ENCODE data around the gene IGFBP2.

IGFBP2 gene

GRCh38 chr2:216646116-216646515, 12.9 kb downstream of the IGFBP2 start:
- no peak for ATAC-seq
- Mint-ChIP-seq H3K36me3 (no peaks in the 10 kb centered on the region), H3K27me3 (peaks cover 32% of the 10 kb centered on the region), H3K4me3 (no peak overlapping the region), H3K9me3 (peaks cover 9% of the 10 kb centered on the region), H3K27ac (no peak overlapping the region), H3K4me1 (no peaks in the 10 kb centered on the region)

GRCh38 chr2:216648105-216648504, 14.9 kb downstream of the IGFBP2 start:
- Mint-ChIP-seq H3K4me1 (no peaks in the 10 kb centered on the region), H3K4me3 (no peak overlapping the region), H3K27ac (no peak overlapping the region), H3K27me3 (peaks cover 22% of the 10 kb centered on the region), H3K36me3 (no peaks in the 10 kb centered on the region), H3K9me3 (peaks cover 9% of the 10 kb centered on the region)
- ATAC-seq, result no peak

DNA sequence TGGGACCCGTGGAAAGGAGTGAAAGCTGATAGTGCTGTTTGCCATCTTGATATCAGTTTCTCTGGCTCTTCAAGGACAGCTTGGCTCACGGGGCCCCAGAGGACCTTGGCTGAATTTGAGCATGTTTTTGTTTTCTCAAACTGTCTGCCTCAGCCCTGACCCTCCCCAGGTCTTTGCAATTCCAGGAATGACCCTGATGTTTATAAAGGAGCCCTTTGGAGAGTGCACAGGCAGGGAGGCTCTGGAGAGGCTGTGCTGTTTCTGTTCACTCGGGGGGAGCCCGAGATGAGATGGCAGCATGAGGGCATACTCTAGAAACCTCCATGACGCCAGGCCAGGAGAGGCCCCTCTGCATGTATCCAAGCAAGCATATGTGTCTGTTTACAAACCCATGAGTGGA, 16.4 kb downstream of the IGFBP2 start:
- H3K4me1 Mint-ChIP-seq, result no peaks in the 10 kb centered on the region
- no peak overlapping the region for H3K27ac Mint-ChIP-seq
- H3K27me3 Mint-ChIP-seq, result peaks cover 10% of the 10 kb centered on the region
- H3K4me3 Mint-ChIP-seq, result no peak overlapping the region
- ATAC-seq, result no peak
- no peaks in the 10 kb centered on the region for H3K36me3 Mint-ChIP-seq
- H3K9me3 Mint-ChIP-seq, result peaks cover 9% of the 10 kb centered on the region

DNA sequence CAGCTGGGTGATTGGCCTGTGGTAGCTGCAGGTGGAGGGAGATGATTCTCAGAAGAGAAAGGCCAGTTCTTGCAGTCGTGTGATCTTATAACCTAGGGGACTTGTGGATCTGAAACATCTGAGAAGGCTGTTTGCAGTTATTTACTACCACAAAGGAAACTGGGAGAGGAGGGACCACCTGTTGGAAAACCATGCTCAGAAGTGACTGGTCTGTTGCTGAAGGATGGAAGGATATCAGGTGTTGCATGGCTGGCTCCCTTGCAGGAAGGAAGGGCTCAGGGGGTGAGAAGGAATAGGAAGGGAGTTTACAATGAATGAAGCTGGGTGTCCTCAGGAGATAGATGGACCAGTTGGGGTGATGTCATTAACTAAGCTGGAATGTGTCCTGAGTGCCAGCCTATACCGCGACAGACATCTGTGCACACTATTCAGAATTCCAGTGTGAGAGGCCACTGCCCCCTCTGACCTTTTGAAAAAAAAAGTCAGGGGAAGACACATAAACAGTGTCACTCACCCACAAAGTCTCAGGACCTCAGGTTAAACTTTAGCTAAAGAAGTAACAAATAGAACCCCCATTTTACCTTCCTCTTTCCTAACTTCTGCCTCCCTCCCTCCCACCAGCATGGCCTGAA, 17.5 kb downstream of the IGFBP2 start:
- Mint-ChIP-seq H3K36me3 (no peaks in the 10 kb centered on the region), H3K27me3 (peaks cover 10% of the 10 kb centered on the region), H3K4me3 (no peak overlapping the region), H3K27ac (no peak overlapping the region), H3K4me1 (no peaks in the 10 kb centered on the region), H3K9me3 (peaks cover 9% of the 10 kb centered on the region)
- no peak for ATAC-seq

DNA sequence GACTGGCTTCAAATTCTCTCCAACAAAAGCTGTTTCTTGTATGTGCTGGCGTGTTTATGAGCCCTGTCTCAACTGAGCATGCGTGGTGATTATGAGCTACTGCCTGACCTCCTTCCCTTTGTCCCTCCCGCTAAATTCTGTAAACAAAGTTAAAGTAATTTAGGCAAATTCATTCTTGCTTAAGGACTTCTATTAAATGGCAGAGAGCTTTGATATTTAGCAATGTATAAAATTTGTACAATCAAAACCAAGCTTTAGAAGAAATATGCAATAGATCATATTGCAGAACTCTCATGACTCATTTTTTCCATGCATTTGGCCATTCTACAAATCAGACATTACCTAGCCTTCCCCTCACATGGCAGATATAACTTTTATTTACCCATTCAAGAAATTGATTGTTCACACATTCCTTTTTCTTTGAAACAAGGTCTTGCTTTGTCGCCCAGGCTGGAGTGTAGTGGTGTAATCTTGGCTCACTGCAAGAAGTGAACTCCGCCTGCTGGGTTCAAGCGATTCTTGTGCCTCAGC, 18.2 kb downstream of the IGFBP2 start:
- no peaks in the 10 kb centered on the region for H3K36me3 Mint-ChIP-seq
- H3K4me1 Mint-ChIP-seq, result no peaks in the 10 kb centered on the region
- H3K27ac Mint-ChIP-seq, result no peak overlapping the region
- peaks cover 10% of the 10 kb centered on the region for H3K27me3 Mint-ChIP-seq
- no peak for ATAC-seq
- no peak overlapping the region for H3K4me3 Mint-ChIP-seq
- peaks cover 3% of the 10 kb centered on the region for H3K9me3 Mint-ChIP-seq

- Mint-ChIP-seq H3K9me3 (no peaks in the 10 kb centered on the region), H3K27me3 (peaks cover 10% of the 10 kb centered on the region), H3K27ac (no peak overlapping the region), H3K4me1 (no peaks in the 10 kb centered on the region), H3K36me3 (no peaks in the 10 kb centered on the region), H3K4me3 (no peak overlapping the region)
- ATAC-seq, result no peak
Measured at GRCh38 chr2:216652566-216652965, 19.3 kb downstream of the IGFBP2 start.

DNA sequence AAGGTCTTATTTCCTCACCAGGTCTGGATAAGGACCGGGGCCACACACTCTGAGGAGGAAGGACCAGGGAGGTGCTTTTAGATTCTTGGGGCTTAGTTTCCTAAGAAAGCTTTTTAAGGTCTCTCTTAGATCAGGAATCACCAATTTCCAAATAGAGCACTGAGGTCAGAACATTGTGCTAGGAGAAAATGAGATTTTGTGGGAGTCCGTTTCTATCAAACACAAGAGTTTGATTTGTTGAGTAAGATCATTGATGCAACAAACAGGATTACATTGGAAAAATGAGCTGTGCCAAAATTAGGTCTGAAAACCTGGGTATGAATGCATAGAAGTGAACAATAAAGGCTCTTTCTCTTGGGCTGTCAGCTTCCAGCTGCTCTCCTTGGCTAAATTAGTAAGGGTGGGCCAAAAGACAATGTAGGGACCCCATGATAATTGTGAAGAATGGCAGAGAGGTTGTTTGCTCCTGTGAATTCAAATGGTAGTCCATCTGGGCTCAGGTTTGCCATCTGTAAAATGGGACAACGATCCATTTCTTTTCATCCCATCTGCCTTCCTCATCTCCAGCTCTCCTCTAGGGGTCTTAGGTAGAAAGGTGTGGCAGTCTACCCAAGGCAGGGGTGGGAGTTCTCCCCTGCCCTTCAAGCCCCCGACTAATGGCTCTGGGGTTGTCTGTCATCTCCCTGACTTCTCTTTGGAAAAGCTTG, 20.0 kb downstream of the IGFBP2 start:
- Mint-ChIP-seq H3K4me3 (no peak overlapping the region), H3K4me1 (no peaks in the 10 kb centered on the region), H3K27me3 (peaks cover 4% of the 10 kb centered on the region), H3K9me3 (no peaks in the 10 kb centered on the region), H3K36me3 (no peaks in the 10 kb centered on the region), H3K27ac (no peak overlapping the region)
- ATAC-seq, result no peak

DNA sequence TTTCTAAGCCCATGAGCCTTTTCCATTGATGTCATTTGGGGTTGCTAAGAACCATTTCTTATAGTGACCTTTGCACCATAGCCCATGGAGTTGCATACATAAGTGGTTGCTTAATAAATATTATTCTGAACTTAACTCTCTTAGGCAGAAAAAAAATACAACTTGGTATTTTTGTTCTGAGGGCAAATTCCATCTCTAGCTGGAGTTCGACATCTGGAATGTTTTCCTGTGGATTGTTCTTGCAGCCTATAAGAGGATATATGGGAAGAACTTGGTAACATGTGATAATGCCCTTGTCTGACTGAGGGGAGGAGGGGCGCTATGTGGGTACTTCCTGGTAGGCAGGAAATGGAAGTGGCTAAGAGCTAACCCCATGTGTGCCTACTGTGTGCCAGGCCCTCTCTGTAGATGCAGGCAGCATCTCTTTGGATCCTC, 20.7 kb downstream of the IGFBP2 start:
- Mint-ChIP-seq H3K4me3 (no peak overlapping the region), H3K36me3 (no peaks in the 10 kb centered on the region), H3K27me3 (no peaks in the 10 kb centered on the region), H3K27ac (no peak overlapping the region), H3K9me3 (no peaks in the 10 kb centered on the region), H3K4me1 (no peaks in the 10 kb centered on the region)
- ATAC-seq, result no peak

- no peaks in the 10 kb centered on the region for H3K36me3 Mint-ChIP-seq
- H3K27me3 Mint-ChIP-seq, result no peaks in the 10 kb centered on the region
- no peak overlapping the region for H3K4me3 Mint-ChIP-seq
- no peak overlapping the region for H3K27ac Mint-ChIP-seq
- H3K4me1 Mint-ChIP-seq, result no peaks in the 10 kb centered on the region
- H3K9me3 Mint-ChIP-seq, result no peaks in the 10 kb centered on the region
- no peak for ATAC-seq
Measured at GRCh38 chr2:216654528-216655052, 21.4 kb downstream of the IGFBP2 start.

GRCh38 chr2:216657086-216657855, 24.1 kb downstream of the IGFBP2 start:
- H3K27me3 Mint-ChIP-seq, result no peaks in the 10 kb centered on the region
- no peak overlapping the region for H3K27ac Mint-ChIP-seq
- ATAC-seq, result no peak
- no peaks in the 10 kb centered on the region for H3K36me3 Mint-ChIP-seq
- H3K4me3 Mint-ChIP-seq, result no peak overlapping the region
- no peaks in the 10 kb centered on the region for H3K4me1 Mint-ChIP-seq
- H3K9me3 Mint-ChIP-seq, result no peaks in the 10 kb centered on the region

DNA sequence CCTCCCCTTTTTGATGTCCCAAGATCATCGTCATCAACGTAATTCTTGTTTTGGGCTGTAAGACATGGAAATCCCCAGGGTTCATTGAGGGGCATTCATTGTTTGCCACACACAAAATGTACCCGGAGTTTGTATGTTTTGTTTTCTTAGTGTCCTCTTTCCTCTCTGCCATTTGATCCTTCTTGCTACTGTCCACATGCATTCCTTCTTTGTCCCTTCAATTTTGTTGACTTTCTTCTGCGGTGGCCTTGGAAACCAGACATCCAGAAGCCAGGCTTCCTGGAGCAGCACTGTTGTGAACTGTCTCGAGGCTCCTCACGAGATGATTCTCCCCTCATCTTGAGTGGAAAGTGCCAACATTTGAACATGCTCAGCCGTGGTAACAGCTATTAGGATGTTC, 24.8 kb downstream of the IGFBP2 start:
- no peak for ATAC-seq
- H3K4me1 Mint-ChIP-seq, result no peaks in the 10 kb centered on the region
- no peak overlapping the region for H3K27ac Mint-ChIP-seq
- no peak overlapping the region for H3K4me3 Mint-ChIP-seq
- H3K9me3 Mint-ChIP-seq, result no peaks in the 10 kb centered on the region
- no peaks in the 10 kb centered on the region for H3K36me3 Mint-ChIP-seq
- H3K27me3 Mint-ChIP-seq, result no peaks in the 10 kb centered on the region

GRCh38 chr2:216658757-216659156, 25.5 kb downstream of the IGFBP2 start:
- Mint-ChIP-seq H3K27me3 (peaks cover 3% of the 10 kb centered on the region), H3K27ac (no peak overlapping the region), H3K36me3 (no peaks in the 10 kb centered on the region), H3K9me3 (no peaks in the 10 kb centered on the region), H3K4me1 (no peaks in the 10 kb centered on the region), H3K4me3 (no peak overlapping the region)
- ATAC-seq, result no peak

DNA sequence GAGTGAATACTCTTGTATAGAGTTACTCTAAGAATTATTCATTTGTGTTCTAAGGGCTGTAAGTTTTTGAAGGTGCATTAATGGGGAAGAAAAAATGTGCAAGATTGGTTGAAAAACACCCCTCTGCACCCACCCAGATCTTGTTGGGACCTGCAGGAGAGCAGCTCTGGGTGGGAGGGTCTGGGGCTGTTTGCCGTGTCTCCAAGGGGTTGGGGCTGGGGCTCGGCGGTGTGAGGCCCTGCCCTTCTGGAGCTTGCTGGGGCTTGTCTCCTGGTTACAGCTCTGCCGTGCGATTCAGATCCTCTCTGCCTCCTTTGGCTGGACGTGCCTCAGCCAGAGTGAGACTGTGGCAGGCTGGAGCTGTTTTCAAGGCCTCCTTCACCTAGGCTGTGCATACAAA, 26.1 kb downstream of the IGFBP2 start:
- Mint-ChIP-seq H3K27me3 (peaks cover 8% of the 10 kb centered on the region), H3K27ac (no peak overlapping the region)
- no peak for ATAC-seq

GRCh38 chr2:216660496-216660895, 27.3 kb downstream of the IGFBP2 start:
- Mint-ChIP-seq H3K9me3 (no peaks in the 10 kb centered on the region), H3K4me1 (no peaks in the 10 kb centered on the region), H3K27ac (no peak overlapping the region), H3K27me3 (peaks cover 13% of the 10 kb centered on the region), H3K36me3 (no peaks in the 10 kb centered on the region), H3K4me3 (no peak overlapping the region)
- ATAC-seq, result no peak

More for the DNA sequence above, 26.1 kb downstream of the IGFBP2 start:
- Mint-ChIP-seq H3K4me1 (no peaks in the 10 kb centered on the region), H3K36me3 (no peaks in the 10 kb centered on the region), H3K4me3 (no peak overlapping the region), H3K9me3 (no peaks in the 10 kb centered on the region)

GRCh38 chr2:216661051-216661450, 27.8 kb downstream of the IGFBP2 start:
- ATAC-seq, result no peak
- Mint-ChIP-seq H3K4me3 (no peak overlapping the region), H3K27me3 (peaks cover 13% of the 10 kb centered on the region), H3K27ac (no peak overlapping the region), H3K36me3 (no peaks in the 10 kb centered on the region), H3K4me1 (no peaks in the 10 kb centered on the region), H3K9me3 (no peaks in the 10 kb centered on the region)
